ENCODE measurements around the gene EFS.

DNA sequence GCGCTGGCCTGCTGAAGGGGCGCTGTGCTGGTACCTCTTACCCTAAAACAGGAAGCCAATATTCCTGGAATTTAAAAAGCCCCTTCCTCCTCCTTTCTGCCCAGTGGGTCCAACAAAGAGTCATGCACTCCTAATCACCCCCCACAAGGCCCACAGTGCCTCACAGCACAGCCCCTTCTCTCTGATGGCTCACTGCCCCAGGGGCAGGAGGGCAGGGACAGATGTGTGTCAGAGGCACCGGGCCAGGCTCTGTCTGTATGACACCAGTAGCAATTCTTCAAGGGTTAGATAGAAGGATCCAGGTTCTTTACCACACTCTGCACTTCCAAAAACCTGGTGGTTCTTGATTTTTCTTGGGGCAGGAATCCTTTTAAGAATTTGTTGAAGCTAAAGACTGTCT, 34.2 kb upstream of the EFS start:
- TF ChIP-seq EP300 (IDR thresholded peaks at IDR 0.05) (no peak), CTCF (IDR thresholded peaks at IDR 0.05) (no peak)

All from tibial nerve (tissue), 4 donors.